NCI-H1930 (cell line): ENCODE data around the gene TXNDC11.
"Not testable (repeated sequence)": the region's sequence is repeated elsewhere in the genome, so short reads cannot be mapped to it uniquely, and the experiment has no call there.

Source experiments
- DNase-seq, 2 experiments: peaks; one replicate each; lab custom pipeline; 2025; lab: John Stamatoyannopoulos, UW

Gene TXNDC11, protein sequence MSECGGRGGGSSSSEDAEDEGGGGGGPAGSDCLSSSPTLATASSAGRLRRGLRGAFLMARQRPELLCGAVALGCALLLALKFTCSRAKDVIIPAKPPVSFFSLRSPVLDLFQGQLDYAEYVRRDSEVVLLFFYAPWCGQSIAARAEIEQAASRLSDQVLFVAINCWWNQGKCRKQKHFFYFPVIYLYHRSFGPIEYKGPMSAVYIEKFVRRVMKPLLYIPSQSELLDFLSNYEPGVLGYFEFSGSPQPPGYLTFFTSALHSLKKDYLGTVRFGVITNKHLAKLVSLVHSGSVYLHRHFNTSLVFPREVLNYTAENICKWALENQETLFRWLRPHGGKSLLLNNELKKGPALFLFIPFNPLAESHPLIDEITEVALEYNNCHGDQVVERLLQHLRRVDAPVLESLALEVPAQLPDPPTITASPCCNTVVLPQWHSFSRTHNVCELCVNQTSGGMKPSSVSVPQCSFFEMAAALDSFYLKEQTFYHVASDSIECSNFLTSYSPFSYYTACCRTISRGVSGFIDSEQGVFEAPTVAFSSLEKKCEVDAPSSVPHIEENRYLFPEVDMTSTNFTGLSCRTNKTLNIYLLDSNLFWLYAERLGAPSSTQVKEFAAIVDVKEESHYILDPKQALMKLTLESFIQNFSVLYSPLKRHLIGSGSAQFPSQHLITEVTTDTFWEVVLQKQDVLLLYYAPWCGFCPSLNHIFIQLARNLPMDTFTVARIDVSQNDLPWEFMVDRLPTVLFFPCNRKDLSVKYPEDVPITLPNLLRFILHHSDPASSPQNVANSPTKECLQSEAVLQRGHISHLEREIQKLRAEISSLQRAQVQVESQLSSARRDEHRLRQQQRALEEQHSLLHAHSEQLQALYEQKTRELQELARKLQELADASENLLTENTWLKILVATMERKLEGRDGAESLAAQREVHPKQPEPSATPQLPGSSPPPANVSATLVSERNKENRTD

DNA sequence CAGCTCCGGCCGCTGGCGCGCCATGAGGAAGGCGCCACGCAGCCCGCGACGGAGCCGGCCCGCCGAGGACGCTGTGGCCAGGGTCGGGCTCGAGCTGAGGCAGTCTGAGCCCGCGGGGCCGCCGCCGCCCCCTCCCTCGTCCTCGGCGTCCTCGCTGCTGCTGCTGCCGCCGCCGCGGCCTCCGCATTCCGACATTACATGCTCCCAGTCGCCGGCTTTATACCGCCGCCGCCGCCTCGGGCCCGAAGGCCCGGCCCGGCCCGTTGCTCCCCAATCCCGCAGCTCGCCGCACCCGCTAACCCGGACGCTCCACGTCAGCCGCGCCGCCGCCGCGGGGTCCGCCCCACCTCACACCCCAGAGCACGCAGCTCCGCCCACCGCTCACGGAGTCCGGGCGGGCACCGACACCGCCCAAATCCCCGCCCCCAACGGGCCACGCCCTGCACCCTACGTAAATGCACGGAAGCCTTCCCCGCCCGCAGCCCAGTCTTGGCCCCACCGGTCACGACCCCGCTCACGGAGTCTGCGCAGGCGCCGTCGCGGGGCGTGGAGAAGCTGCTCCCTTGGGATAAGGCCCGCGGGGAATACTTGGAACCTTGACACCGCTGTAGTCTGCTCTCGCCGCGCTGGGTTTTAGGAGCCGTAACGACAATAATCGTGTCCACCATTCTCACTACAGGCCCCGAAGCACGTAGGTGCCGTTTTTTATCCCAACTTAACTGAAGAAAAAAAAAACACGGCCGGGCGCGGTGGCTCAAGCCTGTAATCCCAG is at the start of gene TXNDC11:
TXNDC11 (minus strand) TSS at position 322 of the 772 bp plus-strand sequence; CDS start at position 195, 127 bp downstream.
- DNase-seq, result peak; percentile 98 to 100

DNA sequence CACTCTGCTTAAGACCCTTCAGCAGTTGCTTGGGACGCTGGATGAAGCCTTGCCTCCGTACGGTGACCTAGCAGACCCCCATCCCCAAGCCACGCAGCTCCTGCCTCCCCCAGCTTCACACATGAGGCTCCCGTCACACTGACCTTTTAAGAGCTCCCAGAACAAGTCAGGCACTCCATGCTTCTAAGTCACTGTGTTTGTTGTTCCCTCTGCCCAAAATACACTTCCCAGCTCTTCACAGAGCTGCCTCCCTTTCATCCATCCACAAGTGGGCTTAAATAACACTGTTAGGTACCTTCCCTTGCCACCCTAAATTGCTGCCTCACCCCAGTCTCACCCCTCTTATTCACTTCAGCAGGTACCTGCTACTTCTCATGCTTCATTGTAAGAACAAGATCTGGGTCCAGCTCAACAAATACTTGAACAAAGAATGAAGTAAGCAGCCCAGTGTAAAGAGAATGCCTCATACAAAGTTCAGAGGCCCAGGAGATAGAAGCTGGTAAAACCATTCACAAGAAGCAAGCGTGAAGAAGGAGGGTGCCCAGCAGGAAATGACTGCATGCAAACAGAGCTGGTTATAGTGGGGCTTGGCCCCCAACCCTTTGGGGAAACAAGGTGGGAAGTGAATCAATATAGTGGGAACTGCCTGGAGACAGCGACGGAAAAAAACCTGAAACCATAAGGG is 48.6 kb upstream of the TXNDC11 start:
- no peak for DNase-seq

DNA sequence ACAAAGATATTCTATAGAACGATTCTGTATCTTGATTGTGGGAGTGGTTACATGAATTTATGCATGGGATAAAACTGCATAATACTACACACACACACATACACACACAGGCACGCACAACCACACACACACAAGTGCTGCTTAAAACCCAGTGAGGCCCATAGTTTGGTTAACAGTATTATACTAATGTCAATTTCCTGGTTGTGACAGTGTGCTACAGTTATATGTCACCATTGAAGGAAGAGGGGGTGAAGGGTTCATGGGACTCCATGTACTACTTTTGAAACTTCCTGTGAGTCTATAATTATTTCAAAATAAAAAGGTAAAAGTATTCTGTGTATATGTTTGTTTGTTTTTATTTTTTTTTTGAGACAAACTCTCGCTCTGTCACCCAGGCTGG is 46.3 kb upstream of the TXNDC11 start:
- DNase-seq, result no peak

DNA sequence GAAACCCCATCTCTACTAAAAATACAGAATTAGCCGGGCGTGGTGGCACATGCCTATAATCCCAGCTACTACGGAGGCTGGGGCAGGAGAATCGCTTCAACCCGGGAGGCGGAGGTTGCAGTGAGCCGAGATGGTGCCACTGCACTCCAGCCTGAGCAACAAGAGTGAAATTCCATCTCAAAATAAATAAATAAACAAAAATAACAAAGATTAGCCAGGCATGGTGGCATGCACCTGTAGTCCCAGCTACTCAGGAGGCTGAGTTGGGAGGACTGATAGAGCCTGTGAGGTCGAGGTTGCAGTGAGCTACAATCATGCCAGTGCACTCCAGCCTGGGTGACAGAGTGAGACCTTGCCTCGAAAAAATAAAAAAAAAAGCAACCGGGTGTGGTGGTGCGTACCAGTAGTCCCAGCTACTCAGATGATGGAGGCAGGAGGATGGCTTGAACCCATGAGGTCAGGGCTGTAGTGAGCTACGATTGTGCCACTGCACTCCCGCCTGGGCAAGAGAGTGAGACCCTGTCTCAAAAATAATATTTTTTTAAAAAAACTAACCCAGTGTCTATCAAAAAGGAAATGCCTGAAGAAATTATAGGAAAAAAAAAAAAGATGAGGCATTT is 42.4 kb upstream of the TXNDC11 start:
- not testable (repeated sequence) for DNase-seq

DNA sequence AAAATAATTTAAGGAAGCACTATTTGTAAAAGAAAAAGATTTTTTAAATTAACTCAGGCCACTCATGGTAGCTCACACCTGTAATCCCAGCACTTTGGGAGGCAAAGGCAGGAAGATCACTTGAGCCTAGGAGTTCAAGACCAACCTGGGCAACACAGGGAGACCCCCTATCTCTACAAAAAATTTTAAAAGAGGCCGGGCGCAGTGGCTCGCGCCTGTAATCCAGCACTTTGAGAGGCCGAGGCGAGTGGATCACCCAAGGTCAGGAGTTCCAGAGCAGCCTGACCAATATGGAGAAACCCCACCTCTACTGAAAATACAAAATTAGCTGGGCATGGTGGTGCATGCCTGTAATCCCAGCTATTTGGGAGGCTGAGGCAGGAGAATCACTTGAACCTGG is 41.7 kb upstream of the TXNDC11 start:
- not testable (repeated sequence) for DNase-seq

DNA sequence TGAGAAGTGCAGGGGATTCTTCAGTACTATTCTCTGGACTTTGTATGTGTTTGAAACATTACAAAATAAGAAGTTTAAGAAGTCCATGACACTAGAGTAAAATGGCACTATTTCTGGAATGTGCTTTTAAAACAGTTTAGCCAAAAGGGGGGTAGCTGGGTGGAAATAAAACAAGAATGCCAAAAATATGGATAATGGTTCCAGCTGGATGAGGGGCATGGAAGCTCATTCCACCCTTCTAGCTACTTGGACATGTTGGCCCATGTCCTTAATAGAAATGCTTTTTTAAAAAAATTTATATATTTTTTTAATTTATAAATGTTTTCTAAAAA is 41.3 kb upstream of the TXNDC11 start:
- no peak for DNase-seq

DNA sequence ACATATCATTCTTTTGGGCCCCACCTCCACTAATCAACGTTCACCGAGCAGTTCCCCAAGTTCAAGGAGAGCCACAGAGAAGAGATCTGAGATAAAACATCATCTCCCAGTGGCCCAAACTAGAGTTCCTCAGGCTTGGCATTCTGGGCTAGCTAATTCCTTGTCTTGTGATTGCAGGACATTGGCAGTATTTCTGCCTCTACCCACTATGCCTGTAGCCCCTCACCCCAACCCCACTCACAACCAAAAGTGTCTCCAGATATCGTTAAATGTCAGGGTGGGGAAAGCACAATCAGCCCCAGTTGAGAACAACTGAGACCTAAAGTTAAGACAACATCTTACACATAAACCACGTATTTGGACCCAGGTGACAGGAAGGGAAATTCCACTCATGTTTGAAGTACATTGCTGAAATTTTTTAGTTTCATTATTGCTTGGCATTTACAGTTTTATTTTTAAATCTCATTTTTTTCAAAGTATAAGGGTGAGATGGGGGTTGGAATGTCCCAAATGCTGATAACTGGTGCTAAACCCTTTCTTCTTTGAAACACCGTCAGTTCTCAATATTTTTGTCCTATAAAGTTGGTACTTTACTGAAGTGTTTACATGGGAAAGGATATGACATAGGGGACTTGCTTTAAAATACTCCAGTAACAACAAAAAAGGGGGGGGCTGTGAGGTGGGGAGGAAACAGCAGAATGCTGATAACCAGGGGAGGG is 40.8 kb upstream of the TXNDC11 start:
- DNase-seq, result no peak

DNA sequence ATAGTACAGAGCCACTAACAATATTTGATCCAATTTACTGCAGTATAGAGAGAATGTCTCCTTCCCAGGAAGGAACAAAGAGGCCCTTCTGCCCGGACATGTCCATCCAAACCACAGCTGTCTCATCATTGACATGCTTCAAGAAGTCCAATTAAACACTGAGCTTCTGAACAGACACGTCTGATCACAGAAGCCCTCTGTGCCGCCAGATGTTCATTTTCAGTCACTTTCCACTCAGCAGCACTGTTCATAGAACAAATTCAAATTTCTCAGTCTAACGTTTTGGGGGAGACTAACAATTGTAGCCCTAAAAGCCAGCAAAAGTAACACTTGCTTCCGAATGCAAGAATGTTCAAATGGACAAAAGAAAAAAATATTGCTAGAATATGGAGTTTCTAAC is 39.1 kb upstream of the TXNDC11 start:
- DNase-seq, result no peak

DNA sequence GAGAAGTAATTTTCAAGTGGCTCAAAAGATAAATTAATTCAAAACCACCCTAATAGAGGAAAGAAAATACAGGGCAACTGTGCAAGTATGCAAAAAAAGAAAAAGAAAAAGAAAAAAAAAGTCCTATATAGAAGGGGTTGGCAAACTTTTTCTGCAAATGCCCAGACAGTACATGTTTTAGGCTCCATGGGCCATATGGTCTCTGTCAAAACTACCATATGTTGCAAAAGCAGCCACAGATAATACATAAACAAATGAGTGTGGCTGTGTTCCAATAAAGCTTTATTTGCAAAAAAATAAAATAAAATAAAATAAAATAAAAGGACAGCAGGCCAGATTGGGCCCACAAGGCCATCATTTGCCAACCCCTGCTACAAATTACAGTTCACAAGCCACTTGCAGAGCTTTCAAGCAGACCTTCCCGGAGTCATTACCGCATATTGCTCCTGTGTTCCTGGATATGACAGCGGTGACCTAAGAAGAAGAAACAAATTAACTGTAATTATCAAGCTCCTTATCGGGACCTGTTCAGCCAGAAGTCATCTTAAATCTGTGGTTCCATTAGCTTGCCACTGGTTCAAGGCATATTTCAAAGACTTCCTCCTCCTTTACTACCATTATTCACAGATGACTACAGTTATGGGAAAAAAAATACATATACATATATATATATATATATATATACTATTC is 38.5 kb upstream of the TXNDC11 start:
- no peak for DNase-seq

DNA sequence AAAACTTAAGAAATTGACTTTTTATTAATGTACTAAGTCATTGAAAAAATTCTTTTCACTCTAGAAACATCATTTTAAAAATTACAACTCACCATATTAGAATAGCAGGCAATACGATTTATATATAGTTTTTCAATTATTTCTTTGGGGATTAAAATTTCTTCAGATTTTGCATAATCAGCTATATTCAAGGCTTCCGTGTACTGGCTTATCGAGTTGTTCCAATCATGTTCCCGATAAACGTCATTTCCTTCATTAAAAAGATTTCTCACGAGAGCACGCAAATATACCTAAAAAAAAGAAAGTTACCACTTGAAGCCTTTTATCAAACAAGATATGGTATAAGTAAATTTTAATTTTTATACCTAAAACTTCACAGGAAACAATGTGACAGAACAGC is 36.4 kb upstream of the TXNDC11 start:
- DNase-seq, result no peak

DNA sequence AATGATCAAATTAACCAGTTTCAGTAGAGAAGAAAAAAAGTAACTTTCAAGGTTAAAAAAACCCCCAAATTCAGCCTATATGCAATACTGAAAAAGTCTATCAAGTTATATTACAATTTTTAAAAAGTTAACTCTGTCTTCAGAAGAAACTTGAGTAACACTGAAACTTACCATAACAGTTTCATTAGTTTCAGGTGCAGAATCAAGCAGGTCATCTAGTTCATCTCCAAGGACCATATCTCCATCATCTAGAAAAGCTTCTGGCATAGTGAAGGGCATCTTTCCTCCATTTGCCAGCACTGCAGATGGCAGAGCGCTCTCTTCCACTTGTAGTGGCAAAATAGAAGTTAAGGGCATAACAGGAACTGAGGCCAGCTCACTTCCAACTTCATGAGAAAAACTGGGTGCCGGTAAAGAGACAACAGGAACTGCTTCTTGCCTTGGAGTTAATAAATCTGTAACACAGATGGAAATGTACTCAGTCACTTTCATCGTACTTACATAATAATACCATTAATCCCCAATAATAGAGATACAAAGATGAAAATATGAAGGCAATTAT is 31.5 kb upstream of the TXNDC11 start:
- no peak for DNase-seq

DNA sequence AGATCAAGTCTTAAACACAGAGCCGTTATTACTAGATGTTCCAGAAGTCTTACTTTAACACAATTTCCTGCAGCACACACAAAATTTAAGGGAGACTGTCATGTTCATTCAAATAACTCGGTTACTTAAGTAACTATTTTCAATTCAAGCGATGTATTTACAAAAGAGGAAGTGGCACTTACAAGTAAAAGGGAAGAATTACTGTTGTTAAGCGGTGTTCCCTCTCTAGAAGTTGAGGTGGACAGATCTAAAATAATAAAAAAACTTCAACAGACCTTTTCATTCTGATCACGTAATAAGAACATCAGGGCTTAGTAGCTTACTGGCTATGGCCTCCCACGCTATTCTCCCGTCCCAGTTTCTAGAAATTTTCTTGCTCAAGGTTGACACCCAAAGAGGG is 26.2 kb upstream of the TXNDC11 start:
- DNase-seq, result no peak

DNA sequence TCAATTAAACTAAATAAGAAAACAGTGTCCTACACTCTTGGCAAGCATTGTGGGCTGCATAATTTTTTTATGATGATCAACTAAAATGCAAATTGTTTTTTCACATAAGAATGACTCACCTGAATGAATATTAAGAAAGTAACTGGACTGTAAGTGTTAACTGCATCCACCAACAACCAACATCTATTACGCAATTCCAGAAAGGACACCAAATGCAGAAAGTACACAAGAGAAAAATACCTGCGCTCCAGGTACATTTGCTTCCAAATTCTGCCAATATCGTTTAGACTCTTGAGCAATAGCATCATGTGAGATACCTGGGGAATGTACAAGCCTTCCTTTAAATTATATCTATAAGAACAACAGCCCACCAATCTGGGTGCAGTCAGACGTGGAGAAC is 19.8 kb upstream of the TXNDC11 start:
- no peak for DNase-seq

DNA sequence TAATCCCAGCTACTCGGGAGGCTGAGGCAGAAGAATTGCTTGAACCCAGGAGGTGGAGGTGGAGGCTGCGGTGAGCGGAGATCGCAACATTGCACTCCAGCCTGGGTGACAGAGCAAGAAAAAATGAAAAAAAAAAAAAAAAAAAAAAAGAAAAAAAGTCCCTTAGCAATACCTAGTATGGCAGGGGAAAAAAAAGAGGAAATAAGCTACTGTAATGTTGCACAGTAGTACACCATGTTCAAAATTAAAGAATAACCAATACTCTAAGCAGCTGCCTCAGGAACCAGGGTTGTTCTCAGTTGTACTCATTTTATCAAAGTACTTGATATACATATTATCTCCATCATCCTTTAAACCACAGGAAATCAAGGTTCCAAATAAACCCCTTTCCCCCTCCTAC is 17.3 kb upstream of the TXNDC11 start:
- DNase-seq, result no peak

DNA sequence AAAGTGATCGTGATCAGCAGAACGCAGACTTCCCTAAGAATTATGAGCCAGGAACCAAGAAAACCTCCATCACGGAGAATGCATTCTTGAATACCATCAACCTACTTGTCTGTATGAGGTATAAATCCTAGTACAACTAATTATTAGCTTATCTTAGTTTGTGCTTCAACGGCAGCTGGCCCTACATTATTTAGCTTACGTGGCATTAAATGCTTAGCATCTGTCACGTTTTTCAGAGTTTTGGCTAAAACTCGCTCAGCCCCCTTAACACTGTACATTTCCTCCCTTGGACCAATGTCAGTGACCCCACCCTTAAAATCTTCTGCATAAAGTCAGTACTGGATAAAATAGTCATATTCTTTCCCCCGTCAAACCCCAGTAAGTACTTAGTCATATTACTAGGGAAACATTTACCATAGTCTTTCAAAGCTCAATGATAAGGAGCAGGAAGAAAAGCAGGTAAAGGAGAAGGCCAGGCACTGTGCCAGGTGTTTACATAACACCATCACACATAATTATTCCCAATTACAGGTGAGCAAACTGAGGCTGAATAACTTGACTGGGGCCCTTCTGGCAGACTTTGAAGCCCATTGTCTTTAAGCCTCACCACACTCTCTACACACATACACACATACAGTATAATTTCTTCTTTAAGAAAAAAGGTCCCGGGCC is 16.6 kb upstream of the TXNDC11 start:
- no peak for DNase-seq

DNA sequence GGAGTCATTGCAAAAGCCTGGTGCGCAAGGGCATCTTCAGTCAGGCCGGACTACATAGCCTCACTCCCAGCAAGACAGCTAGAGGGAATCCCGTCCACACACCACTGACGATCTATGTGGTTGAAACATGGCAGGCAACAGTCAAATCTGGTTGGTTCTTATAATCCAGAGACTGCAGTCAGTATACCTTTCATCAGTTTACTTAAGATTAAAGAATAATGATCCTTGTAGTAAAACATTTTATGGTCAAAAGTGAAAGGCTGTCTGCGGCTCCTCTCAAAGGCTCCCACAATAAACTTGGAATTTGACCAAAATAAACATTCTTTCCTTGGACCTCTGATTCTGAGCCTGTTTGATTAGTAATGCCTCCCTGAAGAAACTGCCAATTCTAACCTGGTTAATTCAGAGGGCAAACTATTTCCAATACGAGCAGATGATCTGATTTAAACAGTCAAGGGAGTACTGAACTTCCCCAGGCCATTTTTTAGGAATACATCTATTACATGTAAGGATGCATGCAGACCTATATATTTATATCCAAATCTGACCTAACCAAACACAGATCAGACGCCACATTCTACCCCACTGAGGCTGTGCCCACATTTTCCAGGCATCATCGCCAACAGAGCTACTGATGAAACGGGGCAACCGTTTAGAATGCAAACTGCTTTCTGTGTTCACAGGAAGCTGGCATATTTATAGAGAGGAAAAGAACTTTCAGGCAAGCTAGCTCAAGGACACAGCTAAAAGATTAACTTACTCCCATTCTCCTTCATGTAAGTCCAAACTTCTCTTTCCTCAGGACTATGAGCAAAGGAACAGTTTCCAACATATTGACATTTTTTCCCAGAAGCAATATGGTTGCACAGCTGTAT is 15.3 kb upstream of the TXNDC11 start:
- DNase-seq, result no peak

DNA sequence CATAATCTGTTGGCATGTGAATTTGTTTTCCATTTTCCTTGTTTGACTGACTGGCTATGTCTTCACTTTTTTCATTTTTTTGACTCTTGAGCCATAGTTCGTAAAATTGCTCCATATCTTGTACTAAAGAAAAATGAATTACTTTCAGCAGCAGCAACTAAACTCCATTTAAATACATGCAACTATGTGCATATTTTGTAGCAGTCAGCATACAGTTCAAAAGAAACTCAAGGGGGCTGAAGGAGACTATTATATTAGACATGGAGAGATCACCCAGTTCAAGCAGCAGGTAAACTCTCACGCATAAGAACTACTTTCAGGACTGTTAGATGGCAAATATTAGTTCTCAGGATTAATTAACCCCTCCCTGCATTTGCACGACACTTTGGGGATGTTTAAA is 13.6 kb upstream of the TXNDC11 start:
- DNase-seq, result no peak
